Measurements from ENCODE around the gene MBTPS1.

GRCh38 chr16:84111525-84111924, 5.2 kb downstream of the MBTPS1 start:
- TF ChIP-seq, protein P1, sequence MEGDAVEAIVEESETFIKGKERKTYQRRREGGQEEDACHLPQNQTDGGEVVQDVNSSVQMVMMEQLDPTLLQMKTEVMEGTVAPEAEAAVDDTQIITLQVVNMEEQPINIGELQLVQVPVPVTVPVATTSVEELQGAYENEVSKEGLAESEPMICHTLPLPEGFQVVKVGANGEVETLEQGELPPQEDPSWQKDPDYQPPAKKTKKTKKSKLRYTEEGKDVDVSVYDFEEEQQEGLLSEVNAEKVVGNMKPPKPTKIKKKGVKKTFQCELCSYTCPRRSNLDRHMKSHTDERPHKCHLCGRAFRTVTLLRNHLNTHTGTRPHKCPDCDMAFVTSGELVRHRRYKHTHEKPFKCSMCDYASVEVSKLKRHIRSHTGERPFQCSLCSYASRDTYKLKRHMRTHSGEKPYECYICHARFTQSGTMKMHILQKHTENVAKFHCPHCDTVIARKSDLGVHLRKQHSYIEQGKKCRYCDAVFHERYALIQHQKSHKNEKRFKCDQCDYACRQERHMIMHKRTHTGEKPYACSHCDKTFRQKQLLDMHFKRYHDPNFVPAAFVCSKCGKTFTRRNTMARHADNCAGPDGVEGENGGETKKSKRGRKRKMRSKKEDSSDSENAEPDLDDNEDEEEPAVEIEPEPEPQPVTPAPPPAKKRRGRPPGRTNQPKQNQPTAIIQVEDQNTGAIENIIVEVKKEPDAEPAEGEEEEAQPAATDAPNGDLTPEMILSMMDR (IDR thresholded peaks at IDR 0.05): no peak
- no peak for TF ChIP-seq POLR2A (IDR thresholded peaks at IDR 0.05)

Measured in suprapubic skin (tissue), 3 donors.